Measurements from ENCODE around the gene ERAL1.
A peak's percentile ranks its signal among the peaks of the same experiment; 100 is the strongest.

The ERAL1 gene

DNA sequence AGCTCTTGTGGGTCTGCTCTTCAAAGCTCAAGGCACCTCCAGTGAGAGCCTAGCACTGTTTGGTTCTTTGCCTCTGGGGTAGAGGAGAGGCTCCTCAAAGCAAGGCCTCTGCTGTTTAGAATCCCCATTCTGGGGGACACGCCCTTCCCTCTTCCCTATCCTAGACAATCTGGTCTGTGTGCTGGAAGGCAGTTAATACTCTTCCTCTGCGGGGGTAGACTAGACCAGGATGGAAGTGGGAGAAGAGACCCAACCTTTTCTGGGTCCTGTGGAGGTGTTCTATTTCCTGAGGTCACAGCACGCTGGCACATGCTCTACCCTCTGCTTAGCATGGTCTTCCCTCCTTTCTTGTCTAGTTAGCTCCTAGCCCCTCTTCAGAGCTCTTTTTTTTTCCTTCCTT, 7.7 kb downstream of the ERAL1 start:
- no peaks in the 10 kb centered on the region for H3K79me2 ChIP-seq (ENCODE audit: control insufficient read depth, insufficient read depth, low read length, poor library complexity)
- no peak overlapping the region for H2BK5ac ChIP-seq (ENCODE audit: low read depth, low read length, poor library complexity)
- H3K18ac ChIP-seq (ENCODE audit: low read length): no peak overlapping the region
- no peak overlapping the region for H4K8ac ChIP-seq (ENCODE audit: low read depth, low read length)
- no peak overlapping the region for H4K12ac ChIP-seq (ENCODE audit: low read depth, low read length)
- no peak overlapping the region for H3K4me3 ChIP-seq (ENCODE audit: low read depth, low read length)
- H2AK5ac ChIP-seq (ENCODE audit: low read length): no peak overlapping the region
- peaks cover 0 to 2% of the 10 kb centered on the region in 2 experiments for H3K4me1 ChIP-seq (ENCODE audit: control insufficient read depth in 1 of 2, insufficient read depth in 2 of 2, low read length in 2 of 2)
- H3K27ac ChIP-seq (ENCODE audit: low read depth, low read length): no peak overlapping the region
- no peak overlapping the region for H4K91ac ChIP-seq (ENCODE audit: low read depth, low read length)
- no peak overlapping the region for H2BK12ac ChIP-seq (ENCODE audit: low read length)
- H3K9ac ChIP-seq (ENCODE audit: low read length): no peak overlapping the region
- no peaks in the 10 kb centered on the region for H3K79me1 ChIP-seq (ENCODE audit: low read length)
- no peak for DNase-seq
- H3K14ac ChIP-seq (ENCODE audit: low read length): no peak overlapping the region
- H3K9me3 ChIP-seq (ENCODE audit: insufficient read depth, low read depth, low read length): peaks cover 2% of the 10 kb centered on the region
- no peak overlapping the region for H3K23ac ChIP-seq (ENCODE audit: low read length)
- no CpG with 5 or more reads among the region's 3 CpGs for WGBS (ENCODE audit: extremely low coverage, insufficient coverage, insufficient read length)
- no peaks in the 10 kb centered on the region for H3K27me3 ChIP-seq (ENCODE audit: insufficient read depth, low read length)
- no peak overlapping the region for H3K4me2 ChIP-seq (ENCODE audit: low read length)
- H2AFZ ChIP-seq (ENCODE audit: insufficient read depth, low read length, poor library complexity): no peak overlapping the region
- H2BK120ac ChIP-seq (ENCODE audit: insufficient read depth, low read length, poor library complexity): no peak overlapping the region
- H3K36me3 ChIP-seq (ENCODE audit: control insufficient read depth in 1 of 2, insufficient read depth in 2 of 2, low read length in 2 of 2): peaks cover 19 to 27% of the 10 kb centered on the region in 2 experiments
- H3K4ac ChIP-seq (ENCODE audit: low read depth, low read length): no peak overlapping the region

DNA sequence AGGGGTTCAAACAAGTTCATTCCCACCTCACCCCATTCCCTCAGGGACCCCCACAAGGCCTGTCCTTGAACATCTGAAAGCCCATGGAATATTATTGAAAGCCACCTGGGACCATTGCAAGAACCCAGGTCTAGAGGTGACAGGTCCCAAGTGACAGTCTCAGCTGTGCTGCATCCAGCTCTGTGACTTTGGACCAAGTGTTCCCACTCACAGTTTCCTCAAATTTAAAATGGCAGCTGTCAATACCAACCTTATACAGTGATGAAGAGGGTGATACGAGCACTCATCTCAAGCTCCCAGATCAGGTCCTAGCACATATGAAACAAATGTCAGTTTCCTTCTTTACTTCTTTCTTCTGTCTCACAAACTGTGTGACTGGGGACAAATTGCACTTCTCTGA, 9.1 kb downstream of the ERAL1 start:
- no CpG with 5 or more reads among the region's 1 CpG for WGBS (ENCODE audit: extremely low coverage, insufficient coverage, insufficient read length)

DNA sequence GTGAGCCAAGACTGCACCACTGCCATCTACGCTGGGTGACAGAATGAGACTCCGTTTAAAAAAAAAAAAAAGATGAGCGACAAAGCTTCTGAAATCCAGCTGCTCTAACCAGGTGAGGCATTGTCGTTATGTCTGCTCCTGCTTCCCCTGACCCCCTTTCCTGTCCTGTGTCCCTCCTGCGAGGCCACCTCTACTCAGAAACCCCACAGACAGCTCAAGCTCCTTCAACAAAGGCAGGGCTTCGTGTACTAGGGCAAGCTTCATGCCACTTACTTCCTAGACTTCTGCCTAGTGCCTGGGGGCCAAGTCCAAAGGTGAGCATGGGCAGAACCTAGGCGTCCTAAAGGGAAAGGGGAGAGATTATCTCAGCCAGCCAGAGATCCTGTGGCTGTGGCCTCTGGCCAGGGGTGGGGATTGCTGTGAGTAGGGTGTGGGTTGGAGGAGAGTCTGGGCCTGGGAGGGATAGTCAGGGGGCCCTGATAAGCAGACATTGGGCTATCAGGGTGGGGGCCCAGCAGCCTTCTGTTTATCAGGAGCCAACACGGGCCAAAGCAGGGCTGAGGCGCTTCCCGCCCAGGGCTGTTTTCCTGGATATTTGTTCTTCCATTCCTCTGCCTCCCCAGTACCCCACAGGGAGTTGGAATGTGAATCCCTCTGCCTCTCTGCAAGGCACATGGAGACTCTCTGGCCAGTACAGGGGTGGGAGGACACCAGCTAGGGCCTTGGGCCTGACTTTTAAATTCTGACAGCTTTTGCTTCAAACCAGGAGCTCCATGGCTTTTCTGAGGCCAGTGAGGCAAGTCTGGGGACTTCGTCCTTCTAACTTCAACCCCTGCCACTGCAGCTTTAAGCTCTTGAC, 10.4 kb downstream of the ERAL1 start:
- peak; percentile 51 to 52 for DNase-seq
- no peak overlapping the region for H3K18ac ChIP-seq (ENCODE audit: low read length)
- no peak overlapping the region for H2BK120ac ChIP-seq (ENCODE audit: insufficient read depth, low read length, poor library complexity)
- no peak overlapping the region for H4K8ac ChIP-seq (ENCODE audit: low read depth, low read length)
- H3K4me1 ChIP-seq (ENCODE audit: control insufficient read depth in 1 of 2, insufficient read depth in 2 of 2, low read length in 2 of 2): peaks cover 0 to 2% of the 10 kb centered on the region in 2 experiments
- no peak overlapping the region for H4K12ac ChIP-seq (ENCODE audit: low read depth, low read length)
- WGBS (ENCODE audit: extremely low coverage, insufficient coverage, insufficient read length): no CpG with 5 or more reads among the region's 11 CpGs
- H3K79me1 ChIP-seq (ENCODE audit: low read length): no peaks in the 10 kb centered on the region
- no peak overlapping the region for H3K23ac ChIP-seq (ENCODE audit: low read length)
- no peak overlapping the region for H2AK5ac ChIP-seq (ENCODE audit: low read length)
- H2AFZ ChIP-seq (ENCODE audit: insufficient read depth, low read length, poor library complexity): no peak overlapping the region
- peak overlapping the region; percentile 14 for H3K9ac ChIP-seq (ENCODE audit: low read length)
- no peak overlapping the region for H3K4me2 ChIP-seq (ENCODE audit: low read length)
- H3K4ac ChIP-seq (ENCODE audit: low read depth, low read length): no peak overlapping the region
- H3K79me2 ChIP-seq (ENCODE audit: control insufficient read depth, insufficient read depth, low read length, poor library complexity): no peaks in the 10 kb centered on the region
- H3K36me3 ChIP-seq (ENCODE audit: control insufficient read depth in 1 of 2, insufficient read depth in 2 of 2, low read length in 2 of 2): peaks cover 5 to 6% of the 10 kb centered on the region in 2 experiments
- no peaks in the 10 kb centered on the region for H3K27me3 ChIP-seq (ENCODE audit: insufficient read depth, low read length)
- no peaks in the 10 kb centered on the region for H3K9me3 ChIP-seq (ENCODE audit: insufficient read depth, low read depth, low read length)
- H3K4me3 ChIP-seq (ENCODE audit: low read depth, low read length): no peak overlapping the region
- no peak overlapping the region for H2BK5ac ChIP-seq (ENCODE audit: low read depth, low read length, poor library complexity)
- H2BK12ac ChIP-seq (ENCODE audit: low read length): no peak overlapping the region
- H3K14ac ChIP-seq (ENCODE audit: low read length): no peak overlapping the region
- H3K27ac ChIP-seq (ENCODE audit: low read depth, low read length): no peak overlapping the region
- H4K91ac ChIP-seq (ENCODE audit: low read depth, low read length): no peak overlapping the region

More for the DNA sequence above, 9.1 kb downstream of the ERAL1 start:
- Histone ChIP-seq H3K79me2 (ENCODE audit: control insufficient read depth, insufficient read depth, low read length, poor library complexity) (no peaks in the 10 kb centered on the region), H4K8ac (ENCODE audit: low read depth, low read length) (no peak overlapping the region), H2BK5ac (ENCODE audit: low read depth, low read length, poor library complexity) (no peak overlapping the region), H3K9ac (ENCODE audit: low read length) (no peak overlapping the region), H3K14ac (ENCODE audit: low read length) (no peak overlapping the region), H4K12ac (ENCODE audit: low read depth, low read length) (no peak overlapping the region), H2AFZ (ENCODE audit: insufficient read depth, low read length, poor library complexity) (no peak overlapping the region), H3K27ac (ENCODE audit: low read depth, low read length) (no peak overlapping the region), H2BK120ac (ENCODE audit: insufficient read depth, low read length, poor library complexity) (no peak overlapping the region), H3K36me3 (ENCODE audit: control insufficient read depth in 1 of 2, insufficient read depth in 2 of 2, low read length in 2 of 2) (peaks cover 9 to 13% of the 10 kb centered on the region in 2 experiments), H3K27me3 (ENCODE audit: insufficient read depth, low read length) (no peaks in the 10 kb centered on the region), H3K79me1 (ENCODE audit: low read length) (no peaks in the 10 kb centered on the region), H3K4me1 (ENCODE audit: control insufficient read depth in 1 of 2, insufficient read depth in 2 of 2, low read length in 2 of 2) (peaks cover 0 to 2% of the 10 kb centered on the region in 2 experiments), H3K4ac (ENCODE audit: low read depth, low read length) (no peak overlapping the region), H2BK12ac (ENCODE audit: low read length) (no peak overlapping the region), H3K9me3 (ENCODE audit: insufficient read depth, low read depth, low read length) (no peaks in the 10 kb centered on the region), H3K4me3 (ENCODE audit: low read depth, low read length) (no peak overlapping the region), H2AK5ac (ENCODE audit: low read length) (no peak overlapping the region), H3K18ac (ENCODE audit: low read length) (no peak overlapping the region), H3K23ac (ENCODE audit: low read length) (no peak overlapping the region), H3K4me2 (ENCODE audit: low read length) (no peak overlapping the region), H4K91ac (ENCODE audit: low read depth, low read length) (no peak overlapping the region)
- DNase-seq: no peak

DNA sequence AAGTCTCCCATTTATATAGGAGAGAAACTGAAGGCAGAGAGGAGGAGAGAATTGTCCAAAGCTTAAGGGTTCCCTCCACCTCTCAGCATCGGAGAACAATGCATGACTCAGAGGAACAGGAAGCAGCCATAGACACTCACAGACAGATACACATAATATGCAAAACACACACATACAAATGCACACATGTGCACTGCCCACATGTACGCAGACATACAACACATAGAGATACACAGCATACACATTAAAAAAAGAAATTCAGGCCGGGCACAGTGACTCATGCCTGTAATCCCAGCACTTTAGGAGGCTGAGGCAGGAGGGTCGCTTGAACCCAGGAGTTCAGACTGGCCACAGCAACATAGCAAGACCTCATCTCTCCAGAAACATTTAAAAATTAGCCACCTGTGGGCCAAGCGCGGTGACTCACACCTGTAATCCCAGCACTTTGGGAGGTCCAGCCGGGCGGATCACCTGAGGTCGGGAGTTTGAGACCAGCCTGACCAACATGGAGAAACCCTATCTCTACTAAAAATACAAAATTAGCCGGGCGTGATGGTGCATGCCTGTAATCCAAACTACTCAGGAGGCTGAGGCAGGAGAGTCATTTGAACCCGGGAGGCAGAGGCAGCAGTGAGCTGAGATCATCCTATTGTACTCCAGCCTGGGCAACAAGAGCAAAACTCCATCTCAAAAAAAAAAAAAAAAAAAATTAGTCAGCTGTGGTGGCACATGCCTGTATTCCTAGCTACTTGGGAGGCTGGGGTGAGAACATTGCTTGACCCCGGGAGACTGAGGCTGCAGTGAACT, 11.3 kb downstream of the ERAL1 start:
- Histone ChIP-seq H4K8ac (ENCODE audit: low read depth, low read length) (no peak overlapping the region), H3K36me3 (ENCODE audit: control insufficient read depth in 1 of 2, insufficient read depth in 2 of 2, low read length in 2 of 2) (no peaks in the 10 kb centered on the region), H3K9ac (ENCODE audit: low read length) (no peak overlapping the region), H2BK5ac (ENCODE audit: low read depth, low read length, poor library complexity) (no peak overlapping the region), H3K14ac (ENCODE audit: low read length) (no peak overlapping the region), H3K9me3 (ENCODE audit: insufficient read depth, low read depth, low read length) (no peaks in the 10 kb centered on the region), H2AFZ (ENCODE audit: insufficient read depth, low read length, poor library complexity) (no peak overlapping the region), H3K79me2 (ENCODE audit: control insufficient read depth, insufficient read depth, low read length, poor library complexity) (no peaks in the 10 kb centered on the region), H3K27me3 (ENCODE audit: insufficient read depth, low read length) (no peaks in the 10 kb centered on the region), H4K91ac (ENCODE audit: low read depth, low read length) (no peak overlapping the region), H3K4me2 (ENCODE audit: low read length) (no peak overlapping the region), H3K23ac (ENCODE audit: low read length) (no peak overlapping the region), H3K79me1 (ENCODE audit: low read length) (no peaks in the 10 kb centered on the region), H2BK120ac (ENCODE audit: insufficient read depth, low read length, poor library complexity) (no peak overlapping the region), H2BK12ac (ENCODE audit: low read length) (no peak overlapping the region), H3K4ac (ENCODE audit: low read depth, low read length) (no peak overlapping the region), H3K4me3 (ENCODE audit: low read depth, low read length) (no peak overlapping the region), H3K4me1 (ENCODE audit: control insufficient read depth in 1 of 2, insufficient read depth in 2 of 2, low read length in 2 of 2) (peaks cover 0 to 2% of the 10 kb centered on the region in 2 experiments), H4K12ac (ENCODE audit: low read depth, low read length) (no peak overlapping the region), H2AK5ac (ENCODE audit: low read length) (no peak overlapping the region), H3K27ac (ENCODE audit: low read depth, low read length) (no peak overlapping the region), H3K18ac (ENCODE audit: low read length) (no peak overlapping the region)
- no CpG with 5 or more reads among the region's 13 CpGs for WGBS (ENCODE audit: extremely low coverage, insufficient coverage, insufficient read length)
- DNase-seq: peak; percentile 53 to 63

All from trophoblast cell (in vitro differentiated cells and primary cell).